IMR-90 (cell line): ENCODE measurements around the gene C1QTNF3. TPM values are rescaled to one million over a fixed set of nuclear protein-coding genes. Genes with fewer than 3 reads are reported as not detected.

Experiments used
- ATAC-seq: fragments of 200-7000 bp; cut with Tn5 transposase; 2 replicates; pipeline ENCODE4 v1.9.1; 2020; ENCODE audit warnings: low read depth, mild to moderate bottlenecking, moderate library complexity
- BruUV-seq: library from RNA; stranded (reverse); fragments of 400-500 nt; replicated peaks from 2 replicates; lab custom pipeline; 2021; lab: Mats Ljungman, UMichigan
- CTCF ChIA-PET: fragments of 300-600 bp; formaldehyde crosslinking; extraction: SDS; loops from one replicate; lab custom pipeline; 2021; ENCODE audit warnings: antibody characterized with exemption; lab: Yijun Ruan, JAX
- POLR2A ChIA-PET: fragments of 300-600 bp; sonication (Branson Sonifier 250); formaldehyde crosslinking; loops from one replicate; lab custom pipeline; 2022; ENCODE audit warnings: antibody characterized with exemption; ENCODE audit not compliant: unreplicated experiment; lab: Charles Lee
- DNase-seq: peaks from one replicate; pipeline ENCODE4 v3.0.0; 2013
- H2AFZ ChIP-seq: replicated peaks from 2 replicates; pipeline ENCODE3; 2013; ENCODE audit warnings: low read length, mild to moderate bottlenecking; ENCODE audit not compliant: poor library complexity
- H2AK5ac ChIP-seq: 2 replicates; pipeline ENCODE4 v1.6.1; 2013; ENCODE audit warnings: low read depth, low read length, inconsistent platforms
- H2AK9ac ChIP-seq: replicated peaks from 2 replicates; pipeline ENCODE3; 2013; ENCODE audit warnings: mild to moderate bottlenecking, low read depth, low read length, moderate library complexity; ENCODE audit not compliant: poor library complexity
- H2BK120ac ChIP-seq: 2 replicates; pipeline ENCODE4 v1.6.1; 2013; ENCODE audit warnings: low read depth, low read length, inconsistent platforms
- H2BK15ac ChIP-seq: 3 replicates; pipeline ENCODE4 v1.6.1; 2013; ENCODE audit warnings: low read depth, low read length, inconsistent platforms
- H2BK20ac ChIP-seq: 2 replicates; pipeline ENCODE4 v1.6.1; 2013; ENCODE audit warnings: low read depth, mild to moderate bottlenecking, inconsistent platforms, low read length, moderate library complexity
- H2BK5ac ChIP-seq: 2 replicates; pipeline ENCODE4 v1.6.1; 2013; ENCODE audit warnings: mild to moderate bottlenecking, low read depth, low read length, inconsistent platforms; ENCODE audit not compliant: poor library complexity, severe bottlenecking
- H3K14ac ChIP-seq: replicated peaks from 2 replicates; pipeline ENCODE4 v1.6.1; 2013; ENCODE audit warnings: low read depth, low read length, inconsistent platforms
- H3K18ac ChIP-seq: 2 replicates; pipeline ENCODE4 v1.6.1; 2013; ENCODE audit warnings: low read depth, low read length, control low read depth
- H3K23ac ChIP-seq: 2 replicates; pipeline ENCODE4 v1.6.1; 2013; ENCODE audit warnings: low read depth, low read length, inconsistent platforms
- H3K27ac ChIP-seq: 2 replicates; pipeline ENCODE4 v1.5.1; 2013; ENCODE audit warnings: mild to moderate bottlenecking, control low read depth, low read length; ENCODE audit not compliant: insufficient read depth
- H3K27me3 ChIP-seq: 2 replicates; pipeline ENCODE4 v1.6.1; 2013; ENCODE audit warnings: low read length; ENCODE audit not compliant: control insufficient read depth, insufficient read depth
- H3K36me3 ChIP-seq: 2 replicates; pipeline ENCODE4 v1.6.1; 2013; ENCODE audit warnings: low read length, mixed read lengths; ENCODE audit not compliant: control insufficient read depth, insufficient read depth
- H3K4ac ChIP-seq: 2 replicates; pipeline ENCODE4 v1.6.1; 2013; ENCODE audit warnings: low read depth, low read length, inconsistent platforms
- H3K4me1 ChIP-seq: 2 replicates; pipeline ENCODE4 v1.6.1; 2013; ENCODE audit warnings: low read length, mixed read lengths; ENCODE audit not compliant: control insufficient read depth, insufficient read depth
- H3K4me2 ChIP-seq: 2 replicates; pipeline ENCODE4 v1.6.1; 2013; ENCODE audit warnings: low read depth, mild to moderate bottlenecking, control low read depth, low read length, moderate library complexity
- H3K4me3 ChIP-seq: 2 replicates; pipeline ENCODE4 v1.5.1; 2013; ENCODE audit warnings: low read depth, mild to moderate bottlenecking, control low read depth, low read length, moderate library complexity; ENCODE audit not compliant: insufficient read depth
- H3K56ac ChIP-seq: 2 replicates; pipeline ENCODE4 v1.6.1; 2013; ENCODE audit warnings: low read length, inconsistent platforms; ENCODE audit not compliant: insufficient read depth; ENCODE audit errors: extremely low read depth
- H3K79me1 ChIP-seq, 2 experiments: 2 replicates each; pipeline ENCODE4 v1.6.1; 2013; ENCODE audit warnings: low read length in 2 of 2, inconsistent platforms in 1 of 2, low read depth in 1 of 2
- H3K9ac ChIP-seq: 2 replicates; pipeline ENCODE4 v1.6.1; 2013; ENCODE audit warnings: low read depth, low read length, control low read depth
- H3K9me1 ChIP-seq: 2 replicates; pipeline ENCODE4 v1.6.1; 2013; ENCODE audit warnings: low read length, inconsistent platforms; ENCODE audit not compliant: insufficient read depth
- H3K9me3 ChIP-seq: 2 replicates; pipeline ENCODE4 v1.6.1; 2013; ENCODE audit warnings: low read length; ENCODE audit not compliant: control insufficient read depth, insufficient read depth
- H4K20me1 ChIP-seq: 2 replicates; pipeline ENCODE4 v1.6.1; 2013; ENCODE audit warnings: low read length, inconsistent platforms; ENCODE audit not compliant: insufficient read depth
- H4K5ac ChIP-seq: 2 replicates; pipeline ENCODE4 v1.6.1; 2013; ENCODE audit warnings: mild to moderate bottlenecking, low read depth, low read length, control low read depth
- H4K8ac ChIP-seq, 2 experiments: 2 replicates each; pipeline ENCODE4 v1.6.1; 2013; ENCODE audit warnings: low read depth in 2 of 2, low read length in 2 of 2, control low read depth in 1 of 2, inconsistent platforms in 1 of 2
- H4K91ac ChIP-seq: 2 replicates; pipeline ENCODE4 v1.6.1; 2013; ENCODE audit warnings: low read depth, low read length, inconsistent platforms; ENCODE audit not compliant: insufficient read depth
- BHLHE40 ChIP-seq: fragments of 150-350 bp; IDR thresholded peaks from 2 replicates; pipeline ENCODE4 v1.6.1; 2016; ENCODE audit warnings: mild to moderate bottlenecking, low read depth, low read length
- CEBPB ChIP-seq: IDR thresholded peaks from 2 replicates; pipeline ENCODE4 v1.6.1; 2012; ENCODE audit warnings: low read depth, low read length, improper control_type of control experiment
- CHD1 ChIP-seq: IDR thresholded peaks from 2 replicates; pipeline ENCODE4 v1.6.1; 2012; ENCODE audit warnings: low read depth, low read length, improper control_type of control experiment
- CTCF ChIP-seq: conservative IDR thresholded peaks from 2 replicates; pipeline ENCODE4 v1.5.1; 2012; ENCODE audit warnings: mild to moderate bottlenecking, low read depth, low read length, improper control_type of control experiment
- FOS ChIP-seq: fragments of 150-350 bp; IDR thresholded peaks from 2 replicates; pipeline ENCODE4 v1.6.1; 2016; ENCODE audit warnings: low read depth, low read length
- MAFK ChIP-seq: IDR thresholded peaks from 2 replicates; pipeline ENCODE4 v1.6.1; 2012; ENCODE audit warnings: low read depth, low read length, improper control_type of control experiment
- MAZ ChIP-seq: IDR thresholded peaks from 2 replicates; pipeline ENCODE4 v1.6.1; 2012; ENCODE audit warnings: low read depth, mild to moderate bottlenecking, low read length, improper control_type of control experiment, moderate library complexity, borderline replicate concordance
- MXI1 ChIP-seq: IDR thresholded peaks from 2 replicates; pipeline ENCODE4 v1.6.1; 2012; ENCODE audit warnings: low read depth, mild to moderate bottlenecking, low read length, moderate library complexity, borderline replicate concordance
- NFE2L2 ChIP-seq: fragments of 150-350 bp; IDR thresholded peaks from 2 replicates; pipeline ENCODE4 v1.6.1; 2016; ENCODE audit warnings: low read depth, mild to moderate bottlenecking, low read length
- POLR2A ChIP-seq: IDR thresholded peaks from 2 replicates; pipeline ENCODE4 v1.6.1; 2012; ENCODE audit warnings: mild to moderate bottlenecking, low read depth, low read length
- RAD21 ChIP-seq: IDR thresholded peaks from 2 replicates; pipeline ENCODE4 v1.6.1; 2012; ENCODE audit warnings: low read length, improper control_type of control experiment
- RCOR1 ChIP-seq: IDR thresholded peaks from 2 replicates; pipeline ENCODE4 v1.6.1; 2012; ENCODE audit warnings: mild to moderate bottlenecking, low read length, improper control_type of control experiment; ENCODE audit not compliant: insufficient replicate concordance
- RFX5 ChIP-seq: IDR thresholded peaks from 2 replicates; pipeline ENCODE4 v1.8.0; 2012; ENCODE audit warnings: low read depth, mild to moderate bottlenecking, low read length, moderate library complexity
- SMC3 ChIP-seq: fragments of 150-350 bp; IDR thresholded peaks from 2 replicates; pipeline ENCODE4 v1.6.1; 2016; ENCODE audit warnings: low read depth, mild to moderate bottlenecking, antibody characterized with exemption, low read length, moderate library complexity
- WGBS, 2 experiments: methylation state at CpG; one replicate each; pipeline versions ENCODE4 v1.1.5 to v1.1.7; 2013; ENCODE audit warnings: missing lambda C conversion rate in 2 of 2; ENCODE audit not compliant: insufficient read length in 1 of 2; ENCODE audit errors: extremely low coverage in 2 of 2; 5-methylcytosine and 5-hydroxymethylcytosine counted together
- dilution Hi-C: fragments of 300-500 bp; cut with HindIII; formaldehyde crosslinking; loops from one replicate; pipeline ENCODE4 v1.14.3; 2018; ENCODE audit warnings: low sequenced_read_pairs; ENCODE audit not compliant: unreplicated experiment
- in situ Hi-C: fragments of 300-500 bp; cut with MboI; formaldehyde crosslinking; loops from 3 replicates; pipeline ENCODE4 v1.14.3; 2019; ENCODE audit warnings: low sequenced_read_pairs, inconsistent platforms, mixed read lengths
- intact Hi-C: fragments of 100-400 bp; cut with micrococcal nuclease; formaldehyde crosslinking; loops from 2 replicates; pipeline ENCODE4 v1.10.0; 2022
- polyA plus RNA-seq, 3 experiments: library from polyadenylated mRNA; depleted of rRNA; stranded (reverse); fragments of >200 nt; gene quantifications; 2 replicates each; pipeline ENCODE4 v1.2.3, GENCODE V29; 2012; ENCODE audit warnings: low replicate concordance in 1 of 3
- total RNA-seq: library from RNA; depleted of rRNA; stranded (reverse); fragments of >200 nt; gene quantifications from 2 replicates; pipeline ENCODE4 v1.2.3, GENCODE V29; 2012
- TF ChIP-seq, protein P1 (sequence below): fragments of 150-350 bp; IDR thresholded peaks from 2 replicates; pipeline ENCODE4 v1.6.1; 2017; ENCODE audit warnings: mild to moderate bottlenecking, antibody characterized with exemption, low read length, low read depth
- TF ChIP-seq, protein P2 (sequence below): fragments of 150-350 bp; IDR thresholded peaks from 2 replicates; pipeline ENCODE4 v1.6.1; 2016; ENCODE audit warnings: low read depth, mild to moderate bottlenecking, low read length, moderate library complexity, borderline replicate concordance

Gene C1QTNF3
- total and polyA plus RNA-seq, 2 of the 4 experiments (the other 2 are of a cell fraction) = 1.0 to 1.4 TPM

- no peaks in the 10 kb centered on the region for H4K20me1 ChIP-seq
- no peak overlapping the region for H3K4ac ChIP-seq
- no peak overlapping the region for H4K8ac ChIP-seq
- TF ChIP-seq MAZ (no peak), POLR2A (no peak), RAD21 (no peak), FOS (no peak), SMC3 (no peak), MAFK (no peak), RFX5 (no peak), BHLHE40 (no peak), NFE2L2 (no peak), MXI1 (no peak), RCOR1 (no peak), CEBPB (no peak), CTCF (no peak), CHD1 (no peak)
- TF ChIP-seq, protein P1, sequence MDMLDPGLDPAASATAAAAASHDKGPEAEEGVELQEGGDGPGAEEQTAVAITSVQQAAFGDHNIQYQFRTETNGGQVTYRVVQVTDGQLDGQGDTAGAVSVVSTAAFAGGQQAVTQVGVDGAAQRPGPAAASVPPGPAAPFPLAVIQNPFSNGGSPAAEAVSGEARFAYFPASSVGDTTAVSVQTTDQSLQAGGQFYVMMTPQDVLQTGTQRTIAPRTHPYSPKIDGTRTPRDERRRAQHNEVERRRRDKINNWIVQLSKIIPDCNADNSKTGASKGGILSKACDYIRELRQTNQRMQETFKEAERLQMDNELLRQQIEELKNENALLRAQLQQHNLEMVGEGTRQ = no peak
- TF ChIP-seq, protein P2, sequence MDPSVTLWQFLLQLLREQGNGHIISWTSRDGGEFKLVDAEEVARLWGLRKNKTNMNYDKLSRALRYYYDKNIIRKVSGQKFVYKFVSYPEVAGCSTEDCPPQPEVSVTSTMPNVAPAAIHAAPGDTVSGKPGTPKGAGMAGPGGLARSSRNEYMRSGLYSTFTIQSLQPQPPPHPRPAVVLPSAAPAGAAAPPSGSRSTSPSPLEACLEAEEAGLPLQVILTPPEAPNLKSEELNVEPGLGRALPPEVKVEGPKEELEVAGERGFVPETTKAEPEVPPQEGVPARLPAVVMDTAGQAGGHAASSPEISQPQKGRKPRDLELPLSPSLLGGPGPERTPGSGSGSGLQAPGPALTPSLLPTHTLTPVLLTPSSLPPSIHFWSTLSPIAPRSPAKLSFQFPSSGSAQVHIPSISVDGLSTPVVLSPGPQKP = no peak
- H3K56ac ChIP-seq = no peak overlapping the region
- H3K18ac ChIP-seq = no peak overlapping the region
- no peaks in the 10 kb centered on the region for H3K4me1 ChIP-seq
- no peak overlapping the region for H4K5ac ChIP-seq
- CTCF ChIA-PET = no interaction called here
- no peak overlapping the region for H4K91ac ChIP-seq
- no peak overlapping the region for H2AK5ac ChIP-seq
- no peak overlapping the region for H3K27ac ChIP-seq
- H2AK9ac ChIP-seq = no peak overlapping the region
- no peak overlapping the region for H3K9ac ChIP-seq
- no peak overlapping the region for H3K4me2 ChIP-seq
- no peak overlapping the region for H2BK5ac ChIP-seq
- no peaks in the 10 kb centered on the region for H3K9me1 ChIP-seq
- no CpG with 5 or more reads among the region's 2 CpGs for WGBS, 2 experiments
- no peak overlapping the region for H3K4me3 ChIP-seq
- no peak overlapping the region for H2BK20ac ChIP-seq
- no peak overlapping the region for H3K14ac ChIP-seq
- H2BK120ac ChIP-seq = no peak overlapping the region
- intact Hi-C loops (no loop called here), dilution Hi-C loops (no loop called here), in situ Hi-C loops (no loop called here)
- ATAC-seq = no peak
- H3K36me3 ChIP-seq = no peaks in the 10 kb centered on the region
- POLR2A ChIA-PET = no interaction called here
- H3K9me3 ChIP-seq = no peaks in the 10 kb centered on the region
- no peaks in the 10 kb centered on the region for H3K79me1 ChIP-seq
- no peak overlapping the region for H2BK15ac ChIP-seq
- H2AFZ ChIP-seq = no peak overlapping the region
- no peak for DNase-seq
- BruUV-seq = no TSS peak
- no peaks in the 10 kb centered on the region for H3K27me3 ChIP-seq
- no peak overlapping the region for H3K23ac ChIP-seq
These were observed 28.4 kb downstream of the C1QTNF3 start for GRCh38 chr5:34014626-34015025.
